NCI-H460 (cell line): ENCODE measurements around the gene SYNE1. TPM values are rescaled to one million over a fixed set of nuclear protein-coding genes. Genes with fewer than 3 reads are reported as not detected.

Source experiments
- DNase-seq: peaks from one replicate; pipeline ENCODE4 v3.0.0-alpha.2; 2016; ENCODE audit warnings: low read depth; ENCODE audit errors: extremely low read depth
- total RNA-seq: library from RNA; depleted of rRNA; stranded (reverse); fragments of >200 nt; shearing (Covaris generic); gene quantifications from 2 replicates; pipeline ENCODE4 v1.2.3, GENCODE V29; 2014

The SYNE1 gene
- total RNA-seq, 1 experiment from 2014 or later, result 34.3 TPM

GRCh38 chr6:152244998-152245630 is 392.0 kb downstream of the SYNE1 start:
- DNase-seq, result no peak

DNA sequence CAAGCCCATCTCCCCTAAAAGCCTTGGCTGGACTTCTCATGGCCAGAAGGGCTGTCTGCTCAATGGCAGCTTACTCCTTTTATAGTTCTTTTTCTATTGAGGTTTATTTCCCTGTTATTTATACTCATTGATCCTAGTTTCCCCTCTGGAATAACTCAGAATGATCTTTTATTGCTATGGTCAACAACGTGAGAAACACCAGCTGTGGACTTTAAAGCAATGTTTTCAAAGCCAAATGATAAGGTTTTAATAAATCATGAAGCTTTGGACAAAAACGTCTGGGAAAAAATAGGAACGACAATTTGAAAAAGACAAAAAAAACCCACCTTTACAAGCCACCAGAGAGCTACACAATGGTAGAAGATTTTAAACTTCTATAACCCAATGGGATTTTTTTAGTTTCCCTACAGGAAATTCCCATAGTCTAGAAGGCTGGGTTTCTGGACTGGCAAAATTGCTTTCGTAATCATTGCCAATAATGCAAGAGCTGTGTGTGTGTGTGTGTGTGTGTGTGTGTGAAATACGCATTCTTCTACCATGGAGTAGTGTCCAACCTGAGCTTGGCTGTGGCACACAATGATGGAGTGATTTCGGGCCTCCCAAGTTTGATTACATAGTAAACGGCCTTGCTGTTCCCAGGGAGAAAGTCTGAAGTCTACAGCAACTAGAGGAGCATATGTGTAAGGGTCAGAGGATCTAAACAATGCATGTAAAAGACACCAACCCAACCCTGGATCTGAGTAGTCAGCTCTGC is 396.0 kb downstream of the SYNE1 start:
- no peak for DNase-seq

DNA sequence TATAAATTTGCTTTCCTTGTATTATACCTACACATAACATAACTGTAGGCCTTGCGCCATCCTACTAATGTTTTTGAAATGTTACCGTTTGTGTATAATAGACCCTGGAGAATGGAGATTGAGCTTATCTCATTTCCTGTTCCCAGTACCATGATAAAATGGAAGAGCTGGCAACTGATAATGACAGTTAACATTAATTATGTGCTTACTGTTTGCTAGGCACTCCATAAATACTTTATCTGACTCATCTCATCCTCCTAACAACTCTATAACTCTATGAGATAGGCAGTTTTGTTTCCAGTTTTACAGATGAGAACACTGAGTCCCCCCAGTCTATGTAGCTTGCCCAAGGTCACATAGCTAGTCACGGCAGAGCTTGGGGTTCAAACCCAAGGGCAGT is 396.7 kb downstream of the SYNE1 start:
- no peak for DNase-seq

GRCh38 chr6:152236370-152237097 is 400.6 kb downstream of the SYNE1 start:
- no peak for DNase-seq

- DNase-seq, result no peak
Observed at GRCh38 chr6:152233547-152234320, 403.4 kb downstream of the SYNE1 start.

- DNase-seq, result no peak
Observed at GRCh38 chr6:152232501-152233151, 404.5 kb downstream of the SYNE1 start.

DNA sequence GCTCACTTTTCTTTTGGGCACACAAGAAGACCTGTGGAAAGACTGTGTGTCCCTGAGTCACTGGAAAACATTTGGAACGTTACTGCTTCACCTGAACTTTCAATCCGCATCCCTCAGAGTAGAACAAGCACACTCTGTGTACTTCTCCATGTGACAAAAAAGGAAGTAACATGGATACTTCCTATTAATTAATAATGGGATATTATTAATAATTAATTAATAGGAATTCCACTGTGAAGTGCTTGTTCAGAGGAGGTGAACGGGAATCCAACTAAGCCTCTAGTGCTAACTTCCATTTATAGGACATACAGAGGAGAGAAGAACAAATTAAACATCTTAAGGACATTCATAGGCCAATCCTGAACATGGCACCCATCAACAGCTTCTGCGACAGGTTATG is 407.8 kb downstream of the SYNE1 start:
- no peak for DNase-seq

- no peak for DNase-seq
Observed at GRCh38 chr6:152226119-152226518, 411.0 kb downstream of the SYNE1 start.

GRCh38 chr6:152225241-152225934 is 411.8 kb downstream of the SYNE1 start:
- DNase-seq, result no peak

GRCh38 chr6:152223636-152224035 is 413.5 kb downstream of the SYNE1 start:
- DNase-seq, result no peak

DNA sequence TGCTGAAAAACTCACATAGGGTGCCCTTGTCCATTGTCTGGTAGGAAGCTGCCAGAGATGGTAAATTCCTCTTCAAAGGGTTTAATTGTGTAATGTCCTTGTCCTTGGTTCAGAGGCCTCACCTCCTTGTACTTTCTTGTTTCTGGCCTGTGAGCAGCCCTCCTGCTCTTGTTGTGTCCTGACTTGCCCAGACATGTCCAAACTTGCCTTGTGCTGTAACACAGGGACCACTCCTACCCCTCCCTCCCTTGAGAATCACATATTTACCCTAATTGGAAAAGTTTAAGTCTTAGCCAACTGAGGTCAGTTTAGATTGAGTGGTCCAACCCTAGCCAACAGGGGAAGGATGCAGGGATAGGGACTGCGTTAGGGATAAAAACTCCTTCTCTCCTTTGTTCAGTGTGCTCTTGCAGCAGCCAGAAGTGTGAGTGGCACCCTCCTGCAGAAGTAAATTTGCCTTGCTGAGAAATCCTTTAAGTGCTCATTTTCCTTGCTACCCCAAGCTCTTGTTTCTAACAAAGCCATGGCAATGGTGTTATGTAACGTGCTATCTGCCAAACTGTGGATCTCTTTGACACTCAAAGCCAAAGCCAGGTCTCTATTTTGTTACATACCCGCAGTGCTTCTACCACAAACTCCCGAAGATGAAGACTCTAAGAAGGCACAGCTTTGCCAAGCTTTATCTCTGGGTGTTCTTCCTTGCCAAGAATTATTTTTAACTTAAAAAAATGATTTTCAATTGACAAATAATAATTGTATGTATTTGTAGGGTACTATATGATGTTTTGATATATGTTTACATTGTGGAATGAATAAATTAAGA is 415.1 kb downstream of the SYNE1 start:
- no peak for DNase-seq

- no peak for DNase-seq
Observed at GRCh38 chr6:152220786-152221185, 416.4 kb downstream of the SYNE1 start.

DNA sequence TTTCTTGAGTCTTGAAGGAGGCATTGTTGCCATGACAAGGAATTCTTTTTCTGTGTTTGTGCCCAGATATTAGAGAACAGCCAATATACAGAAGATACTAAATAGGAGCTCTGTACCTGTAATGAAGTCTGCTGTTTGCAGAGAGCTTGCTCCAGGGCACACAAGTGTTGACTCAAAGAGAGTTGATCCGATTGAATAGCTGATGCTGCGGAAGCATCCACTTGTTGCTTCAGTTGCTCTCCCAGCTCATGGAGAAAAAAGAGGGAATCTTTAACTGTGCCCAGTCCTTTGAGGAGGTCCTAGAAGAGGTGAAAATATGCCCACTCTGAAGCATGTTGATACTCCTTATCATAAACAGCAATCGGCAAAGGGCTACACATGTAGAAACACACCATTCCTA is 418.3 kb downstream of the SYNE1 start:
- DNase-seq, result no peak

DNA sequence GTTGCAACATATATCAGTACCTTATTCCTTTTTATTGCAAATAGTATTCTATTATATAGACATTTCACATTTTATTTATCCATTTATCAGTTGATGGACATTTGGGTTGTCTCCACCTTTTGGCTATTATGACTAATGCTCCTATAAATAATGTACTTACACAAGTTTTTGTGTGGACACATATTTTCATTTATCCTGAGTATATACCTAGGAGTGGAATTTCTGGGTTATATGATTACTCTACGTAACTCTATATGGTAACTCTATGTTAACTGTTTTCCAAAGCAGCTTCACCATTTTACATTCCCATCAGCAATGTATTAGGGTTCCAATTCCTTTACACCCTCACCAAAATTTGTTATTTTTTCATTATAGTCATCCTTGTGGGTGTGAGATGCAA is 424.7 kb downstream of the SYNE1 start:
- no peak for DNase-seq

- no peak for DNase-seq
Observed at GRCh38 chr6:152209211-152209610, 428.0 kb downstream of the SYNE1 start.

DNA sequence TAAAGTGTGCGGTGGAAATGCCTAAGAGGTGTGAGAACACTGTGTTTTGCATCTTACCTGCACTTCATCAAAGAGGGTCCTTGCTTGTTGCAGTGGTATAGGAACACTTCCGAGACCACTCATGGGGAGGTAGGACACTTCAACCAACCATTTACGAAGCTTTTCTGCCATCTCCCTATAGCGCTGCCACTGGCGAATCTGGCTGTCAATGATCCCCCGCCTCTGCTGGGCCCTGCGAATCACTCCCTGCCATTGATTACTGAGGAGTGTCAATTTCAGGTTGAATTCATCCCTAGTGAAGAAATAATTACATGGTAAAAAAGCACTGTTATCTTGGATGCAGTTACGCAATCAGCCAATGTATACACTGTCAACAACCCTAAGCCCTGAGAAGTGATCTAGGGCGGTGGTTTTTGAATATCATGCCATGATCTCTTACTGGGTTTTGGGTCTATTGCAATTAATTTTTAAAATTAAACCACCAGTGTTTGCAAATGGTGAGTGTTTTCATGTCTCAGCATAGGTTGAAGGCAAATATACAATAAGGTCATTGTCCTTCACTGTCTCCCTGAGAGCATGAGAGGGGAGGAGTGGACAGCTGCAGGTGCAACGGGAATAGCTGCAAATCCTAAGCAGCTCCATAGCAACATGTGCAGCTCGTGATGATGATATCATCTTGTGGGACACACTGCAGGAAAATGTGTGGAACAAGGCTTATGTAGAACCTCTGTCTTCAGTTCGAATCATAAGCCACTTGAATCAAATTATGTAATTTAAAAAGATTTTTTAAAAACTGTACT is 429.0 kb downstream of the SYNE1 start:
- no peak for DNase-seq

GRCh38 chr6:152206072-152206818 is 430.9 kb downstream of the SYNE1 start:
- peak; percentile 3 for DNase-seq
